IMR-90 (cell line): ENCODE measurements around the gene HPCAL4. TPM values are rescaled to one million over a fixed set of nuclear protein-coding genes. Genes with fewer than 3 reads are reported as not detected.

Experiments
- ATAC-seq: fragments of 200-7000 bp; cut with Tn5 transposase; 2 replicates; pipeline ENCODE4 v1.9.1; 2020; ENCODE audit warnings: low read depth, mild to moderate bottlenecking, moderate library complexity
- BruUV-seq: library from RNA; stranded (reverse); fragments of 400-500 nt; replicated peaks from 2 replicates; lab custom pipeline; 2021; lab: Mats Ljungman, UMichigan
- CTCF ChIA-PET: fragments of 300-600 bp; formaldehyde crosslinking; extraction: SDS; loops from one replicate; lab custom pipeline; 2021; ENCODE audit warnings: antibody characterized with exemption; lab: Yijun Ruan, JAX
- POLR2A ChIA-PET: fragments of 300-600 bp; sonication (Branson Sonifier 250); formaldehyde crosslinking; loops from one replicate; lab custom pipeline; 2022; ENCODE audit warnings: antibody characterized with exemption; ENCODE audit not compliant: unreplicated experiment; lab: Charles Lee
- DNase-seq: peaks from one replicate; pipeline ENCODE4 v3.0.0; 2013
- H2AFZ ChIP-seq: replicated peaks from 2 replicates; pipeline ENCODE3; 2013; ENCODE audit warnings: low read length, mild to moderate bottlenecking; ENCODE audit not compliant: poor library complexity
- H2AK5ac ChIP-seq: 2 replicates; pipeline ENCODE4 v1.6.1; 2013; ENCODE audit warnings: low read depth, low read length, inconsistent platforms
- H2AK9ac ChIP-seq: replicated peaks from 2 replicates; pipeline ENCODE3; 2013; ENCODE audit warnings: mild to moderate bottlenecking, low read depth, low read length, moderate library complexity; ENCODE audit not compliant: poor library complexity
- H2BK120ac ChIP-seq: 2 replicates; pipeline ENCODE4 v1.6.1; 2013; ENCODE audit warnings: low read depth, low read length, inconsistent platforms
- H2BK15ac ChIP-seq: 3 replicates; pipeline ENCODE4 v1.6.1; 2013; ENCODE audit warnings: low read depth, low read length, inconsistent platforms
- H2BK20ac ChIP-seq: 2 replicates; pipeline ENCODE4 v1.6.1; 2013; ENCODE audit warnings: low read depth, mild to moderate bottlenecking, inconsistent platforms, low read length, moderate library complexity
- H2BK5ac ChIP-seq: 2 replicates; pipeline ENCODE4 v1.6.1; 2013; ENCODE audit warnings: mild to moderate bottlenecking, low read depth, low read length, inconsistent platforms; ENCODE audit not compliant: poor library complexity, severe bottlenecking
- H3K14ac ChIP-seq: replicated peaks from 2 replicates; pipeline ENCODE4 v1.6.1; 2013; ENCODE audit warnings: low read depth, low read length, inconsistent platforms
- H3K18ac ChIP-seq: 2 replicates; pipeline ENCODE4 v1.6.1; 2013; ENCODE audit warnings: low read depth, low read length, control low read depth
- H3K23ac ChIP-seq: 2 replicates; pipeline ENCODE4 v1.6.1; 2013; ENCODE audit warnings: low read depth, low read length, inconsistent platforms
- H3K27ac ChIP-seq: 2 replicates; pipeline ENCODE4 v1.5.1; 2013; ENCODE audit warnings: mild to moderate bottlenecking, control low read depth, low read length; ENCODE audit not compliant: insufficient read depth
- H3K27me3 ChIP-seq: 2 replicates; pipeline ENCODE4 v1.6.1; 2013; ENCODE audit warnings: low read length; ENCODE audit not compliant: control insufficient read depth, insufficient read depth
- H3K36me3 ChIP-seq: 2 replicates; pipeline ENCODE4 v1.6.1; 2013; ENCODE audit warnings: low read length, mixed read lengths; ENCODE audit not compliant: control insufficient read depth, insufficient read depth
- H3K4ac ChIP-seq: 2 replicates; pipeline ENCODE4 v1.6.1; 2013; ENCODE audit warnings: low read depth, low read length, inconsistent platforms
- H3K4me1 ChIP-seq: 2 replicates; pipeline ENCODE4 v1.6.1; 2013; ENCODE audit warnings: low read length, mixed read lengths; ENCODE audit not compliant: control insufficient read depth, insufficient read depth
- H3K4me2 ChIP-seq: 2 replicates; pipeline ENCODE4 v1.6.1; 2013; ENCODE audit warnings: low read depth, mild to moderate bottlenecking, control low read depth, low read length, moderate library complexity
- H3K4me3 ChIP-seq: 2 replicates; pipeline ENCODE4 v1.5.1; 2013; ENCODE audit warnings: low read depth, mild to moderate bottlenecking, control low read depth, low read length, moderate library complexity; ENCODE audit not compliant: insufficient read depth
- H3K56ac ChIP-seq: 2 replicates; pipeline ENCODE4 v1.6.1; 2013; ENCODE audit warnings: low read length, inconsistent platforms; ENCODE audit not compliant: insufficient read depth; ENCODE audit errors: extremely low read depth
- H3K79me1 ChIP-seq, 2 experiments: 2 replicates each; pipeline ENCODE4 v1.6.1; 2013; ENCODE audit warnings: low read length in 2 of 2, inconsistent platforms in 1 of 2, low read depth in 1 of 2
- H3K9ac ChIP-seq: 2 replicates; pipeline ENCODE4 v1.6.1; 2013; ENCODE audit warnings: low read depth, low read length, control low read depth
- H3K9me1 ChIP-seq: 2 replicates; pipeline ENCODE4 v1.6.1; 2013; ENCODE audit warnings: low read length, inconsistent platforms; ENCODE audit not compliant: insufficient read depth
- H3K9me3 ChIP-seq: 2 replicates; pipeline ENCODE4 v1.6.1; 2013; ENCODE audit warnings: low read length; ENCODE audit not compliant: control insufficient read depth, insufficient read depth
- H4K20me1 ChIP-seq: 2 replicates; pipeline ENCODE4 v1.6.1; 2013; ENCODE audit warnings: low read length, inconsistent platforms; ENCODE audit not compliant: insufficient read depth
- H4K5ac ChIP-seq: 2 replicates; pipeline ENCODE4 v1.6.1; 2013; ENCODE audit warnings: mild to moderate bottlenecking, low read depth, low read length, control low read depth
- H4K8ac ChIP-seq, 2 experiments: 2 replicates each; pipeline ENCODE4 v1.6.1; 2013; ENCODE audit warnings: low read depth in 2 of 2, low read length in 2 of 2, control low read depth in 1 of 2, inconsistent platforms in 1 of 2
- H4K91ac ChIP-seq: 2 replicates; pipeline ENCODE4 v1.6.1; 2013; ENCODE audit warnings: low read depth, low read length, inconsistent platforms; ENCODE audit not compliant: insufficient read depth
- CEBPB ChIP-seq: IDR thresholded peaks from 2 replicates; pipeline ENCODE4 v1.6.1; 2012; ENCODE audit warnings: low read depth, low read length, improper control_type of control experiment
- CHD1 ChIP-seq: IDR thresholded peaks from 2 replicates; pipeline ENCODE4 v1.6.1; 2012; ENCODE audit warnings: low read depth, low read length, improper control_type of control experiment
- CTCF ChIP-seq: conservative IDR thresholded peaks from 2 replicates; pipeline ENCODE4 v1.5.1; 2012; ENCODE audit warnings: mild to moderate bottlenecking, low read depth, low read length, improper control_type of control experiment
- FOS ChIP-seq: fragments of 150-350 bp; IDR thresholded peaks from 2 replicates; pipeline ENCODE4 v1.6.1; 2016; ENCODE audit warnings: low read depth, low read length
- SMC3 ChIP-seq: fragments of 150-350 bp; IDR thresholded peaks from 2 replicates; pipeline ENCODE4 v1.6.1; 2016; ENCODE audit warnings: low read depth, mild to moderate bottlenecking, antibody characterized with exemption, low read length, moderate library complexity
- USF2 ChIP-seq: fragments of 150-350 bp; IDR thresholded peaks from 2 replicates; pipeline ENCODE4 v1.6.1; 2017; ENCODE audit warnings: mild to moderate bottlenecking, antibody characterized with exemption, low read length, low read depth
- WGBS, 2 experiments: methylation state at CpG; one replicate each; pipeline versions ENCODE4 v1.1.5 to v1.1.7; 2013; ENCODE audit warnings: missing lambda C conversion rate in 2 of 2; ENCODE audit not compliant: insufficient read length in 1 of 2; ENCODE audit errors: extremely low coverage in 2 of 2; 5-methylcytosine and 5-hydroxymethylcytosine counted together
- dilution Hi-C: fragments of 300-500 bp; cut with HindIII; formaldehyde crosslinking; loops from one replicate; pipeline ENCODE4 v1.14.3; 2018; ENCODE audit warnings: low sequenced_read_pairs; ENCODE audit not compliant: unreplicated experiment
- in situ Hi-C: fragments of 300-500 bp; cut with MboI; formaldehyde crosslinking; loops from 3 replicates; pipeline ENCODE4 v1.14.3; 2019; ENCODE audit warnings: low sequenced_read_pairs, inconsistent platforms, mixed read lengths
- intact Hi-C: fragments of 100-400 bp; cut with micrococcal nuclease; formaldehyde crosslinking; loops from 2 replicates; pipeline ENCODE4 v1.10.0; 2022
- polyA plus RNA-seq, 3 experiments: library from polyadenylated mRNA; depleted of rRNA; stranded (reverse); fragments of >200 nt; gene quantifications; 2 replicates each; pipeline ENCODE4 v1.2.3, GENCODE V29; 2012; ENCODE audit warnings: low replicate concordance in 1 of 3
- total RNA-seq: library from RNA; depleted of rRNA; stranded (reverse); fragments of >200 nt; gene quantifications from 2 replicates; pipeline ENCODE4 v1.2.3, GENCODE V29; 2012

Gene HPCAL4
- total and polyA plus RNA-seq, 2 of the 4 experiments (the other 2 are of a cell fraction): 0.02 TPM; not detected in 1

DNA sequence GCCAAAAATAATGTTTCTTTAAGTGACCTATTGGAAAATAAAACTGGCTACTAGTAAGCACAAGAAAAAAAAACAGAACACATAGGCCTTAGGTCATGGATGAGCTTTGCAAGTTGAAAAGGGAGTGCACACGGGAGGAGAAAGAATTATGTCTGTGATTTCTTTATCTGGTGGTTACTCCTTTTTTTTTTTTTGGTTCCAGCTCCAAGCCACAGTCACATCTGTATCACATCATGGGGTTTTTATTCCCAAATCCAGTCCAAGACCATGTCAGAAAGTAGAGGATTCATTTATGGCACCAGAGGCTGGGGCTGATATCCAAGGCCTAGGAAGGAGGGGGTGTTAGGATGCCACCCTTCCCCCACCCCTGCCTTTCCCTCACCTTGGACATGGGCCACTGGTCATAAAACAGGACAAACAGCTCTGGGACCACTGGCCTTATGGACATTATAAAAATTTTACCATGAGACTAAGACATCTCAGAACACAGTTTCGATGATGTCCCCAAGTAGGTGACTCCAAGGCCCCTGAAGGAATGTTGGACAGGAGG, 41.5 kb downstream of the HPCAL4 start:
- no peak overlapping the region for H3K9ac ChIP-seq
- intact Hi-C loops (loop anchor here (10.0 kb wide), 1 partner anchor 555 kb away; no protein-coding TSS in a partner anchor), in situ Hi-C loops (no loop called here), dilution Hi-C loops (no loop called here)
- no peak overlapping the region for H3K23ac ChIP-seq
- H3K27me3 ChIP-seq: peaks cover 12% of the 10 kb centered on the region
- H3K36me3 ChIP-seq: no peaks in the 10 kb centered on the region
- no peak overlapping the region for H2BK5ac ChIP-seq
- H2BK15ac ChIP-seq: no peak overlapping the region
- no peak for TF ChIP-seq USF2
- no peak for TF ChIP-seq CHD1
- no peak for TF ChIP-seq CTCF
- TF ChIP-seq FOS: no peak
- TF ChIP-seq SMC3: no peak
- TF ChIP-seq CEBPB: no peak
- H2AK5ac ChIP-seq: no peak overlapping the region
- no peak overlapping the region for H3K4ac ChIP-seq
- H2AK9ac ChIP-seq: no peak overlapping the region
- no CpG with 5 or more reads among the region's 2 CpGs for WGBS, 2 experiments
- H3K18ac ChIP-seq: no peak overlapping the region
- no peaks in the 10 kb centered on the region for H3K79me1 ChIP-seq
- CTCF ChIA-PET: interaction anchor here (1.3 kb wide), 1 partner anchor 8 kb away, joined by 5 read pairs; no protein-coding TSS in a partner anchor
- no peak overlapping the region for H3K56ac ChIP-seq
- H3K27ac ChIP-seq: no peak overlapping the region
- no peak for ATAC-seq
- H3K9me3 ChIP-seq: no peaks in the 10 kb centered on the region
- H2BK120ac ChIP-seq: no peak overlapping the region
- no peak overlapping the region for H3K14ac ChIP-seq
- no peak overlapping the region for H3K4me2 ChIP-seq
- no peak overlapping the region for H4K91ac ChIP-seq
- no peak overlapping the region for H4K8ac ChIP-seq
- no peaks in the 10 kb centered on the region for H4K20me1 ChIP-seq
- H3K4me1 ChIP-seq: peaks cover 11% of the 10 kb centered on the region
- H2BK20ac ChIP-seq: no peak overlapping the region
- no peak overlapping the region for H3K4me3 ChIP-seq
- 0 out of 2 replicates have a peak, but pooled peaks cover 4% of the 10 kb centered on the region for H3K9me1 ChIP-seq
- BruUV-seq: no TSS peak
- no peak overlapping the region for H4K5ac ChIP-seq
- POLR2A ChIA-PET: no interaction called here
- DNase-seq: no peak
- no peak overlapping the region for H2AFZ ChIP-seq
